Rectal smooth muscle tissue (tissue), 1 donor: Measurements from ENCODE around the gene MORF4L2.
"Not testable (repeated sequence)": the region's sequence is repeated elsewhere in the genome, so short reads cannot be mapped to it uniquely, and the experiment has no call there.

Experiments
- H3K27ac ChIP-seq: one replicate; pipeline ENCODE4 v1.7.0; 2013; ENCODE audit warnings: low read depth, low read length, inconsistent platforms
- H3K27me3 ChIP-seq: one replicate; pipeline ENCODE4 v1.7.0; 2013; ENCODE audit warnings: low read length; ENCODE audit not compliant: control insufficient read depth, insufficient read depth
- H3K36me3 ChIP-seq: one replicate; pipeline ENCODE4 v1.7.0; 2013; ENCODE audit warnings: low read length; ENCODE audit not compliant: control insufficient read depth, insufficient read depth
- H3K4me1 ChIP-seq: one replicate; pipeline ENCODE4 v1.7.0; 2013; ENCODE audit warnings: low read length; ENCODE audit not compliant: control insufficient read depth, insufficient read depth
- H3K4me3 ChIP-seq: one replicate; pipeline ENCODE4 v1.7.0; 2013; ENCODE audit warnings: low read length
- H3K9ac ChIP-seq: one replicate; pipeline ENCODE4 v1.7.0; 2013; ENCODE audit warnings: low read length

Gene MORF4L2

DNA sequence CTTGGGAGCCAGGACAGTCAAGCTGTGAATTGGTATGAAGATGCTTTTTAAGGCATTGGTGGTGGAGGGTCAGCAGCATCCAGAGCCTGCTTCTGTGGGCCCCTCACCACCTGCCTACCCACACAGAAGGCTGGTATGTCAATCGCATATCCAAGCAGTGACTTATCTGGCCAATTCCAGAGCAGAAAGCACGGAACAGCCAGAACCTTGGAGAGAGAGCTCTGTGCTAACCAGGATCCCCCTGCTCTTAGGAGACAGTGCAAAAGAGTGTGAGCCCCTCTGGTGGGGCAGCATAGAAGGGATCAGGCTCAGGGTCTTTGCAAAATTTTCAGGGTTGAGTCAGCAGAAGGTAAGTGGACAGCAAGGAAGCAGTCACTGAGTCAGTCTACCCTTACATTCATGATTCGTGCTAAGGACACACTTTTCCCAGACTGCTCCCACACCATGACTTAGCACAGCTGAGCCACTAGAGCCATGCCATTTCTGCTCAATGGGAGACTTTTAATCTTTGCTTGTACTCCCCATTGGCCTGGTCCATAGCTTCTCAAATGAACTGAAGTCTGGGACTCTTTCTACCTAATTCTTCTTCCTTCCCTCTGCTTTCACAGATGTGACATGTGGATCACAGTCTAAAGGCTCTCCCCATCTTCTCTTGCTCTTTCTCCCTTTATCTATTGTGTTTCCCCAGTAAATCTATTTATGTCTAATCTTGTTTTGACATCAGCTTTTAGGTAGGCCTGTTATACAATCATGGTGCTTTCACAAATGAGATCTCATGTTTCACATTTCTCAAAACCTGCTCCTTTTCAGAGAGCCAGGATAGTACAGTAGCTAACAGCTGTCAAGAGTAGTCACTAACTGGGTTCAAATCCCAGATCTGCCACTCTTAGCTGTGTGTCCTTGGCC, 20.0 kb downstream of the MORF4L2 start:
- Histone ChIP-seq H3K9ac (no peak overlapping the region), H3K36me3 (no peaks in the 10 kb centered on the region), H3K27me3 (no peaks in the 10 kb centered on the region), H3K4me3 (no peak overlapping the region), H3K27ac (no peak overlapping the region), H3K4me1 (no peaks in the 10 kb centered on the region)

DNA sequence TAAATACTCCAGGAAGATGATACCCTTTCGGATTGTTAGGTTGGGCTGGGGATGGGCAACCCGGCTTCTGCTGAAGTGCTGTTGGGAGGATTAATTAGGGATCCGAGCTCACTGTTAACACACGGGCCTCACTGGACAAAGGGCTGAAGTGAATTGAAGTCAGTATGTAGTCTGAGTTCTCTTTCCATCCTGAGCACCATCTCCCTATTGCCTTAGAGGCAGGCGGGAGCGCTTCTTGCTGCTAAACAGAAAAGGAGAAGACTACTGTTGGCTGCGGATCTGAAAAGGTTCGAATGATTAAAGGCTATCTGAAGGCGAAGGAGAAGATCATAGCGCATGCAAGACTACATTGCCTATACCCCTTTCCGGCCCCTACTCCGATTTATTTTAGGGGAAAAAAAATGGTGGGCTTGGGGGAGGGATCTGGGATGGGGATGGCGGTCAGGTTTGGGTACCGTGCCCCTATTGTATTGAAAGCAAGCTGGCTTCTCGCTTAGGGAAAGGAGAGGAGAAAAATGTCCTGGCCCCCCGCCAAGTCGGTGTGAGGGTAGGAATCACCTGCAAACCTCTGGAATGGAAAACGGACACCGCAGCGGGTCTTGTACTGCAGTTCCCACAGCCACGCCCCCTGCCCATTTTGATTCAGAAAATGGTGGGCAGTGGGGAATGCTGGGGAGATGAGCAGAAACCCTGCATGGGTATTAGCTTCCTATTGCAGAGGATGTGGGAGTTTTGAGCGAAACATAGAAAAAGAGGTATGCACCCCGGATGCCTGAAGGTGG, 22.3 kb downstream of the MORF4L2 start:
- no peak overlapping the region for H3K4me3 ChIP-seq

DNA sequence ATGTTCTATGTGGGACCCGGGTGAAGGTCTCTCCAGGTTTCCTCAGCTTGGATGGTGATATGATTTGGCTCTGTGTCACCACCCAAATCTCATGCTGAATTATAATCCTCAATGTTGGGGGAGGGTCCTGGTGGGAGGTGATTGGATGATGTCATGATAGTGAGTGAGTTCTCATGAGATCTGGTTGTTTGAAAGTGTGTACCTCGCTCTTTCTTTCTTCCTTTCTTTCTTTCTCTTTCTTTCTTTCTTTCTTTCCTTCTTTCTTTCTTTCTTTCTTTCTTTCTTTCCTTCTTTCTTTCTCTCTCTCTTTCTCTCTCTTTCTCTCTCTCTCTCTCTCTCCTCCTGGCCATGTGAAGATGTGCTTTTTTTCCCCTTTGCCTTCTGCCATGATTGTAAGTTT, 27.0 kb downstream of the MORF4L2 start:
- H3K4me1 ChIP-seq, H3K27ac ChIP-seq, H3K36me3 ChIP-seq, H3K9ac ChIP-seq, H3K27me3 ChIP-seq, H3K4me3 ChIP-seq: not testable (repeated sequence)

More for the DNA sequence above, 22.3 kb downstream of the MORF4L2 start:
- H3K27me3 ChIP-seq: no peaks in the 10 kb centered on the region
- H3K36me3 ChIP-seq: no peaks in the 10 kb centered on the region
- H3K4me1 ChIP-seq: no peaks in the 10 kb centered on the region
- H3K27ac ChIP-seq: no peak overlapping the region
- no peak overlapping the region for H3K9ac ChIP-seq

DNA sequence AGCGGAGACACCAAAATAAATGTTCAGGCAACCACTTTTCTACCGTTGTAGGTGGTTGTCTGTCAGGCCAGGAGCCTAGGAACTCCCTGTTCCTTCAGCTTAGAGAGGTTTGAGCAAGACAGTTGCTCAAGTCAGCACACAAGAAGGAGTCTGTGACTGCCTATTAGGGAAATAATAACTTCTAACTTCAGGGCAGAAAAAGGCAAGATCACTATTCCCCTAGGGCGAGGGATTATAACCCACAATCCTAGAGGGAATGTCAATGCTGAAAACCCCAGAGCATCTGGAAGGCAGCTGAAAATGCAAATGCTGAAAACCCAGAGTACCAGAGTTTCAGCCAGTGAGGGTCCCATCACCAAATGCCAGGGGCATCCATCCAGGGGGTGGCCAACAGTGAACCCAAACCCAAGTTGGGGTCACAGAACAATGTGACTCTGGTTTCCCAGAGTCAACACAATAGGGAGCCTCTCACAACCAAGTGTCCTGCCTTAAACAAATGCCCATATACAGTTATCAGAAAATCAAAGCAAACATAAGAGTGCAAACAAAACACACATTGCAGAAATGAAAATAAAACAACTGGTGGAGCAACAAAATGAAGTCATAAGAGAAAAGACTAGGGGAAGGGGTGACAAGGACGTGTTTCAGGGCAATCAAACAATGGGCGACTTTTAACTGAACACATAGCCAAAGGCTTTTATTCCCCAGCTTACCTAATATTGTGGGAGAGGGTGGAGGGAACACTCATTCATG, 27.6 kb downstream of the MORF4L2 start:
- Histone ChIP-seq H3K4me1 (no peaks in the 10 kb centered on the region), H3K4me3 (no peak overlapping the region), H3K27ac (no peak overlapping the region), H3K27me3 (no peaks in the 10 kb centered on the region), H3K9ac (no peak overlapping the region), H3K36me3 (no peaks in the 10 kb centered on the region)

DNA sequence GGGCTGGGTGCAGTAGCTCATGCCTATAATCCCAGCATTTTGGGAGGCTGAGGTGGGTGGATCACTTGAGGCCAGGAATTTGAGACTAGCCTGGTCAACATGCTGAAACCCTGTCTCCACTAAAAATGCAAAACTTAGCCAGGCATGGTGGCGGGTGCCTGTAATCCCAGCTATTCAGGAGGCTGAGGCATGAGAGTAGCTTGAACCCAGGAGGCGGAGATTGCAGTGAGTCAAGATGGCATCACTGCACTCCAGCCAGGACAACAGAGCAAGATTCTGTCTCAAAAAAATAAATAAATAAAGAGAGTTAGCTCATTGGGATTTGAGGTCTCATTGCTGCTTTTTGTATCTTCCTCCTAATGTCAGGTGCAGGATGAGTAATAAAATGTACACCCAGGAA, 29.4 kb downstream of the MORF4L2 start:
- H3K36me3 ChIP-seq, H3K4me3 ChIP-seq, H3K27ac ChIP-seq, H3K27me3 ChIP-seq, H3K9ac ChIP-seq, H3K4me1 ChIP-seq: not testable (repeated sequence)

DNA sequence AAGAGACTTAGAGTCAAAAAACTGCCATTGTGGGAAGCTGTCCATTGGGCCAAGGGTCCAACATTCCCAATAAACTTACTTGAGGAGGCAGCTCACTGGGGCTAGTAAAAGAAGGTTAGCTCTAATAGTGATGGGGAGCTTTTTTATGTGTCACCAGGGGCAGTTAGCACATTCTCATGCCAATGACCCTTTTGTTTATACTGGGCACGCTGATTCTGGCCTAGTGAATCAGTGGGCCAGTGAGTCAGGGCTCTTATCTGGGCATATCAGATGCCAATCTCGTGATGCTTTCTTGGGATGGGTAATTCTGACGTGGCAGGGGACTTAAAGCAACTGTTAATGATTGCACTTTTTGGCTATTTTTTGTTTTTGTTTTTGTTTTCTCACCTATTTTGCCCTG, 29.9 kb downstream of the MORF4L2 start:
- Histone ChIP-seq H3K27me3 (no peaks in the 10 kb centered on the region), H3K27ac (no peak overlapping the region), H3K9ac (no peak overlapping the region), H3K36me3 (no peaks in the 10 kb centered on the region), H3K4me1 (no peaks in the 10 kb centered on the region), H3K4me3 (no peak overlapping the region)

DNA sequence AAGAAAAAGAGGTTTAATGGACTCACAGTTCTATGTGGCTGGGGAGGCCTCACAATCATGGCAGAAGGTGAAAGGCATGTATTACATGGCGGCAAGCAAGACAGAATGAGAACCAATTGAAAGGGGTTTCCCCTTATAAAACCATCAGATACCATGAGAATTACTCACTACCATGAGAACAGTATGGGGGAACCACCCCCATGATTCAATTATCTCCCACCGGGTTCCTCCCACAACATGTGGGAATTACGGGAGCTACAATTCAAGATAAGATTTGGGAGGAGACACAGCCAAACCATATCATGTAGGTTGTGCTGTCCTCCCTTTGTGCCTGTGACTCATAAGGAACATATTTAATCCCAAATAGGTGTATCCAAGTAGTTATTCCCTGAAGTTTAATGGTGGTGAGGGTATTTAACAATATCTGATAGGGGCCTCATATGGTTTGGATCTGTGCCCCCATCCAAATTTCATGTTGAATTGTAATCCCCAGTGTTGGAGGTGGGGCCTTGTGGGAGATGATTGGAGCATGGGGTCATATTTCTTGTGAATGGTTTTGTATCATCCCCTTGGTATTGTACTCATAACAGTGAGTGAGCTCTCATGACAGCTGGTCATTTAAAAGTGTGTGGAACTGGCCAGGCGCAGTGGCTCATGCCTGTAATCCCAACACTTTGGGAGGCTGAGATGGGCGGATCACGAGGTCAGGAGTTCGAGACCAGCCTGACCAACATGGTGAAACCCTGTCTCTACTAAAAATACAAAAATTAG, 31.1 kb downstream of the MORF4L2 start:
- H3K36me3 ChIP-seq, H3K27me3 ChIP-seq, H3K27ac ChIP-seq: not testable (repeated sequence)

DNA sequence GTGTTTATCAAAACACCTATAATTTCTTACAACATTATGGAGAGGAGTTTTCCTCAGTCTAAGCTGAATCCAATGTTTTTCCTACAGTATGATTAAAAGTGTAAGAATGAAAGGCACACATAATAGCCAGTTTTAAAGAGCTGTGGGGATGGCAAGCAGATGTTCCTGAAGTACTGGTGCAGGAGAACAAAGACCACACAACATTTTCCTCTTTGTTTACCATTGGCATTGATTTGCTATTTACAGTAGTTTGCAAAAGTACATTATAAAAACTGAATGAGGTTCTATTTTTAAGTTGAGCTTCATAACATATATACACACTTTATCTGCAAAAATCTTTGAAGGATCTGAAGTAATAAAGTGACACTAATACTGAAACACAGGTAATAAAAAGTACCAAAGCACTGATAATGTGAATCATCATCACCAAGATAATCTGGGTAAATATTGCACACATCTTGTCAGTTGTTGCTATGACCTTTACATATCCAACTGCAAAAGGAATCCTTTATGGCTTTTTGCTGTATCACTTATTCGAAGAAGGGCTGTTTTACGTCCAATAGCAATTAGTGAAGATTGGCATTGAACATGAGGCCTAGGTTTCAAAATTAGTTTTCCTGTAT, 35.2 kb downstream of the MORF4L2 start:
- Histone ChIP-seq H3K4me1 (no peaks in the 10 kb centered on the region), H3K9ac (no peak overlapping the region), H3K27ac (no peak overlapping the region), H3K4me3 (no peak overlapping the region), H3K36me3 (no peaks in the 10 kb centered on the region), H3K27me3 (no peaks in the 10 kb centered on the region)

More for the DNA sequence above, 31.1 kb downstream of the MORF4L2 start:
- not testable (repeated sequence) for H3K4me1 ChIP-seq, H3K9ac ChIP-seq, H3K4me3 ChIP-seq

DNA sequence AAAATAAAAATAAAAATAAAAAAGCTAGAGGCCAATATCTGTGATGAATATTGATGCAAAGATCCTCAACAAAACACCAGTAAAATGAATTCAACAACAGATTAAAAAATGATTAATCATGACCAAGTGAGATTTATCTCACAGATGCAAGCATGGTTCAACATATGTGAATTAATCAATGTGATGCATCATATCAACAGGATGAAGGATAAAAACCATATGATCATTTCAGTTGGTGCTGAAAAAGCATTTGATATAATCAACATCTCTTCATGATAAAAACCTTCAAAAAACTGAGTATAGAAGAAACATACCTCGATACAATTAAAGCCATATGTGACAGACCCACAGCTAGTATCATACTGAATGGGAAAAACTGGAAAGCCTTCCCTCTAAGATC, 38.9 kb downstream of the MORF4L2 start:
- Histone ChIP-seq H3K27me3 (no peaks in the 10 kb centered on the region), H3K36me3 (no peaks in the 10 kb centered on the region), H3K4me1 (no peaks in the 10 kb centered on the region), H3K9ac (no peak overlapping the region), H3K4me3 (no peak overlapping the region), H3K27ac (no peak overlapping the region)

DNA sequence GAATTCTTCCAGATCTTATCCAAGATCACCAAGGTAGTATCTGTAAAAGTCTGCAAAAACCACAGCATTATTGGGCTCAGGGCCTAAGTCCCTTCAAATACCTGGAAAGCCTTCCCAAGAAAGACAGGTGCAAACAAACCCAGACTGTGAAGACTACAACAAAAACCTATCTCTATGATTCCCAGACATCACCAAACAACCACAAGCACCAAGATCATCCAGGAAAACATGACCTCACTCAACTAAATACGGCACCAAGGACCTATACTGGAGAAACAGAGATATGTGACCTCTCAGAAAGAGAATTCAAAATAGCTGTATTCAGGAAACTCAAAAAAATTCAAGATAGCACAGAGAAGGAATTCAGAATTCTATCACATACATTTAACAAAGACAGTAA, 42.4 kb downstream of the MORF4L2 start:
- H3K36me3 ChIP-seq: no peaks in the 10 kb centered on the region
- no peaks in the 10 kb centered on the region for H3K27me3 ChIP-seq
- no peak overlapping the region for H3K27ac ChIP-seq
- H3K9ac ChIP-seq: no peak overlapping the region
- no peaks in the 10 kb centered on the region for H3K4me1 ChIP-seq
- no peak overlapping the region for H3K4me3 ChIP-seq

DNA sequence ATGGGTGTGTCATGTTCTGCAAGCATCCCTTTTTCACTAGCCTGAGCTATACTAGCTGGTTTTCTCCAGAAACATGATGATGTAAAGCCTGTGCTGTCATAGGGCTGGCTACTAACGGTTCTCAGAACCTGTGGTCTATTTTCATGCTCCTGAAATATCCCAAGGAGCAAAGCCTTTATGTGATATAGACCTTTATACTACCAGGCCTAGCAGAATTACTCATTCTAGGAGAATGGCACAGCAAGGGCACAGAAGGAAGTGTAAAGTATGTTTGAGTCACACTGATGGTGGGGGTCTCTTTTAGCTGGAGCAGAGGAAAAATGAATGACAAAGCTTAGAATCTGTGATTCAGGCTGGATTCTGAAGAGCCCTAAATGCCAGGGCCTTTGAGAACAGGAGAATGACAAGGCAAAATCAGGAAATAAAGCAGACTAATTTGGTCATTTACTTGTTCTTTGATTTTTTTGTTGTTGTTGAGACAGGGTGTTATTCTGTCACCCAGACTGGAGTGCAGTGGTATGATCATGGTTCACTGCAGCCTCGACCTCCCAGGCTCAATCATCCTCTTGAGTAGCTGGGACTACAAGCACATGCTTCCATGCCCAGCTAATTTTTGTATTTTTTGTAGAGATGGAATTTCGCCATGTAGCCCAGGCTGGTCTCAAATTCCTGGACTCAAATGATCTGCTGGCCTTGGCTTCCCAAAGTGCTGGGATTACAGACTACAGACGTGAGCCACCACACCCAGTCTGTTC, 45.9 kb downstream of the MORF4L2 start:
- Histone ChIP-seq H3K36me3 (no peaks in the 10 kb centered on the region), H3K27me3 (no peaks in the 10 kb centered on the region), H3K4me1 (no peaks in the 10 kb centered on the region), H3K9ac (no peak overlapping the region), H3K4me3 (no peak overlapping the region), H3K27ac (no peak overlapping the region)
